HG02973 (cell line): Measurements from ENCODE around the gene AUTS2.

Experiments
- ATAC-seq: cut with Tn5 transposase; IDR thresholded peaks from one replicate; pipeline ENCODE4 v1.9.1; 2021; ENCODE audit warnings: moderate library complexity; ENCODE audit not compliant: unreplicated experiment

Gene AUTS2

GRCh38 chr7:69922026-69922803 lies 323.9 kb downstream of the AUTS2 start:
- peak; percentile 76 for ATAC-seq

DNA sequence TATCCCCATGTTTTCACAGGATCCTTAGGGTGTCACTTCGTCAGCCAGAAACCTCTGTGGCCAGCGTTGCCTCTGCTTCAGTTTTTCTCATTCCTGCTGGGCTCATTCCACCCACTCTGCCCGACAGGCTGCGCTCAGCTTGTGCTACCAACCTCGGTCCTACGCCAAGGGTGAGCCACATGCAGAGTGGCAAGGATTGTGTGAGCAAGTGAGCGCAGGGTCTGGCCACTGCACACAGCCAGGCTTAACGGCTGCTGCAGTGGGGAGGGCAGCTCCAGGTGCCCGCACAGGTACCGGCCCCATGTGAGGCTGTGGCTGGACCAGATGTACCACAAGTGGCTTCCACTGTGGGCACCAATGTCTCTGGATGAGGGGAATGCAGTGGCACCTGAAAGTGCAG lies 329.2 kb downstream of the AUTS2 start:
- ATAC-seq: no peak

DNA sequence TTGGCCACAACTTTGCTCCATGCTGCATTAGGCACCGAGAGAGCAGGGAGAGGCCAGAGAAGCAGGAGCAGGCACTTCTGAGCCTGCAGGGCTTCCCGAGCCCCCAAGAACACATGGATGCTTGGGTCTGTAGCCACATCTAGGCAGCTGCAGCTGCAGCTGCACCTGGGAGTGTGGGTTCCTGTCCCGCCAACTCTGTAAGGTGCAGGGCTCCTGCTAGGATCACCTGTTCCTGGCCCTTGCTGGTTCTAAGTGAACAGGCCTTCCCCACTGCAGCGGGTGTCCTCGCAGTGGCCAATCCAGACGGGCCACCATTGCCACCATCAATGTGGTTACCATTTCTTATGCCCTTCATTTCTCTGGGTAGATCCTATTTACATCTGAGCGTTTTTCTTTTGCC lies 330.3 kb downstream of the AUTS2 start:
- no peak for ATAC-seq

- no peak for ATAC-seq
Measured at GRCh38 chr7:69929622-69930021, 331.3 kb downstream of the AUTS2 start.

DNA sequence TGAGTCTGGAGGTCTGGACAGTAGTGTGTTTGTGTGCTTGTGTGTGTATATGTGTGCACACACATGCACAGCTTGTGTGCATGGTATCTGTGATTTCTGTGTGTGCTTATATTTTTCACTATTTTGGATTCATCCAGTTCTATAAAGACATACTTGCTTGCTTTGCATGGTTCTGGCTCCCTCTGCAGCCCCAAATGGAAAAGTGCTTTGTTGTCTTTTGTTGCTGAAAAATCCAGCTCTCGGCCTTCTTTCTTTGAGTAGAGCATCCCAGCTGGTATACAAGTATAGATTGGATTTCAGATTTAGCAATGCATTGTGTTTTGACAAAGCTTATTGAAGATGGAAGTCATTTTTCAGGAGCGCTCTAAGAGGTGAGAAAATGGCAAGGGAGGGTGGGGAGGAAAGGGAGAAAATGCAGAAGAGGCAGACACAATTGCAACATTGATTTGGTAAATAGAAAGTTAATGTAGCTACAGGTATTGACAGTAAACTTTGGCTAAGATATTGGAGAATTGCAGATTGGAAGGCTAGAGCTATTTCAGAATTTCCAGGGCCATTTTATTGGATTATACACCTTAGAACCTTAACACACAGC lies 333.9 kb downstream of the AUTS2 start:
- ATAC-seq: no peak

GRCh38 chr7:69934144-69934903 lies 336.0 kb downstream of the AUTS2 start:
- no peak for ATAC-seq

DNA sequence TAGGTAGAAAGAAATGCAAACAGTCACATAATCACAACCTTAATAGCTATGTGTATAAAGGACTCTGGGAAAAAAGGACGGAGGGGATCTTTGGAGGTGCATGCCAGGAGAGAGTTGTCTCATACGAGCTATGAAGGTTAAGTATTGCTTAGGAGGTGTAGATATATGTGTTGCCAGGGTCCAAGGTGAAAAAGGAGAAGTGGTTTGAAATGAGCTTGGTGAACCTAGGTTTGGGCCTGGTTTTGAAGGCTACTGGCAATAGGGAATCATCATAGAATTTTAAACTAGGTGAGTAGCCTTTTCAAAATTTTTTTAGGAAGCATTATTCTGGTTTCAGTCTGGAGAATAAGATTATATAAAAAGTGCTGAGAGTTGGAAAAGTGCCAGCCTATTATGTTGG lies 336.8 kb downstream of the AUTS2 start:
- ATAC-seq: no peak

- ATAC-seq: no peak
Measured at GRCh38 chr7:69937097-69937496, 338.8 kb downstream of the AUTS2 start.

- ATAC-seq: no peak
Measured at GRCh38 chr7:69939317-69939716, 341.0 kb downstream of the AUTS2 start.

GRCh38 chr7:69941077-69941651 lies 342.9 kb downstream of the AUTS2 start:
- ATAC-seq: no peak

DNA sequence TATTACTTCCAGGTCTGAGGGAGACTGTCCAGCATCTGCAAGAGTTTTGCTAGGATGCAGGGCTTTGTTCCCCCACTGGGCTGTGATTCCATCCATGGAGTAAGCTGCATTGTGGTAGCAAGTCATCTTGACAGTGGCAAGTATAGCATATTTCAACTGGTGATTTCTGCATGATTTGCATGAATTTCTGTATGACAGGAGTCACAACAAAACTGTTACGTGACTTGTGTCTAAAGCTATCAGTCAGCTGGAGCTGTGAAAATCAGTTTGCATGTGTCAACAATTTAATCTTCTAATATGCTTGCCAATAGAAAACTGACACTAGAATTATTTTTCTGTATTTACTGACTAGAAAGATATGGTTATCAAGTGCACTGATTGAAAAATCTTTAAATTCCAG lies 344.3 kb downstream of the AUTS2 start:
- no peak for ATAC-seq

- ATAC-seq: no peak
Measured at GRCh38 chr7:69946901-69947300, 348.6 kb downstream of the AUTS2 start.

DNA sequence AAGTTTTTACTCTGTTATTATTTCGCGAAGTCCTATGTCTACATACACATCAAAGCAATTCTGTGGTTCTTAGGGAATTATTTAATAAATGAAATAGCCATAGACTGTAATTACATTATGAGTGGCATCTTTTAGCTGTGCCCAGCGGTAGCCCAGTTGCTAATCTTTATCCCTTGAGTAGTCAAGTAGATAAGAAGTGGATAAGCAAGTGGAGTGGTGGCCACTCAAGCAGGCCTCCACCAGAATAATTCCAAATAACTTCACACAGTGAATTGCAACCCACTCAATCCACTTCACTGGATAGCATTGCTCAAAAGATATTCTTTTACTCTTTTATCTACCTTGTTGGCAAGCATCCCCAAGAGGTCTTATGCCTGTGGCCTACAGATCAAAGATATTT lies 349.7 kb downstream of the AUTS2 start:
- no peak for ATAC-seq

DNA sequence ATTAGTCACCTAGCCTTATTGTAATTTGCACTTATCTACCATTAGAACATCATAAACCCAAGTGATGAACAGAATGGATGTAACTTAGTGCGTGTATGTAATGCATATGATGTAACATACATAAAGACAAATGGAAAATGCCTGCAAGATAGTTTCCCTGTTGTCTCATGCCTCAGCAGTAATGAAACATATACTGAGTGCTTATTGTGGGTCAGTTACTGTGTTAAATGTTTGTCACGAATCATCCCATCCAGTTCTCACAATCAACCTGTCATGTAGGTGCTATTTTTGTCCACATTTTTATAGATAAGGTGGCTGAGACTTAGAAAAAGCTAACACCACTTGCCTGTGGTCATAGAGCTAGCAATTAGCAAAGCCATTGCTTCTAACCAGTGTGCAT lies 350.8 kb downstream of the AUTS2 start:
- no peak for ATAC-seq

DNA sequence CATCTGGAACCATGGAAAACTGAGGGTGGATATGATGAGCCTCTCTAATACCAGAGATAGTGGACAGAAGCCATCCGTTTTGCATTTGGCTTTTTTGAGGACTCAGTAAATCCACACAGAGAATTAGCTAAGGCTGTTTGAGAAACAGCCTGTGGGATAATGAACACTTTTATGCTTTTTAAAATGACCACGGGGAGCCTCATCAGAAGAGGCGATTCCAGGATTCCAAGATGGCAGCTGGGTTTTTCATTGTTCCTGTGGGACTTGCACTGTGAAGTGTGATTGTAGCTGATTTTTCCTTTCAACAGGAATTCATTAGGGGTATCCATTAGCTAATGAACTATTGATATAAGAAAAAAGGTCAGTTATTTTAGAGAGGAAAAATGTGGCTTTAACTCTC lies 353.2 kb downstream of the AUTS2 start:
- ATAC-seq: no peak

- no peak for ATAC-seq
Measured at GRCh38 chr7:69953136-69954067, 355.1 kb downstream of the AUTS2 start.

DNA sequence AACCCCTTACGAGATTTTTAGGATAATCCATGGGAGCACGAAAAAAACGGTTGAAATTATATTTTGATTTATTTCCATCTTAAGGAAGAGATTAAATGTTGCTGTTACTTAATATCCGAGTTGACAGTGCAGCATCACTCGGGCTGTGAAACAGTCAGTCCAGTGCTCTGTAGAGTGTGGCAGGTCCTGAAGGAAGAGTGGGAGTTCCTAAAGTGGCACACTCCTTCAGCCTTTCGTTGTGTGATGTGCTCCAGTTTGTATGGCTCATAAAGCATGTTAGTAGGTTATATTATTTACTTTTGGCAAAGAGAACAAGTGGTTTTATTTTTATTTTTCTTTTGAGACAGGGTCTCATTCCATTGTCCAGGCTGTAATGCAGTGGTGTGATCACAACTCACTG lies 358.3 kb downstream of the AUTS2 start:
- no peak for ATAC-seq

DNA sequence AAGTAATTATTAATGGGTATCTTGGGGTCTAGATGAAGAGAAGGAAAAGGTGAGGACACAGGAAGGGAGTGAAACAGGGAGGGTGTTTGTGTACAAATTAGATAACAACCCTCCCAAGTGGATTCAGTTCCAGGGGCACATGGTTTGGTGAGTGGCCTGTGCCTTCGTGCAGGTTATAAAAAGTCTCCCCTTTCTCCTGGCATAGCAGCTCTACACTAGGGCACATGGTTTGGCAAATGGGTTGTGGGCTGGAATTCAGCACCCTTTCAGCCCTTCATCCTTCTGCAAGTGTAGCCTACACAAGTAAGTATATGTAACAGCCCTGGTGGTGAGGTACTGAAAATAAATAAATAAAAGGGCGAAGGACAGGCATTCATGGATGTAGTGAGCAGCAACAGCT lies 359.4 kb downstream of the AUTS2 start:
- no peak for ATAC-seq

DNA sequence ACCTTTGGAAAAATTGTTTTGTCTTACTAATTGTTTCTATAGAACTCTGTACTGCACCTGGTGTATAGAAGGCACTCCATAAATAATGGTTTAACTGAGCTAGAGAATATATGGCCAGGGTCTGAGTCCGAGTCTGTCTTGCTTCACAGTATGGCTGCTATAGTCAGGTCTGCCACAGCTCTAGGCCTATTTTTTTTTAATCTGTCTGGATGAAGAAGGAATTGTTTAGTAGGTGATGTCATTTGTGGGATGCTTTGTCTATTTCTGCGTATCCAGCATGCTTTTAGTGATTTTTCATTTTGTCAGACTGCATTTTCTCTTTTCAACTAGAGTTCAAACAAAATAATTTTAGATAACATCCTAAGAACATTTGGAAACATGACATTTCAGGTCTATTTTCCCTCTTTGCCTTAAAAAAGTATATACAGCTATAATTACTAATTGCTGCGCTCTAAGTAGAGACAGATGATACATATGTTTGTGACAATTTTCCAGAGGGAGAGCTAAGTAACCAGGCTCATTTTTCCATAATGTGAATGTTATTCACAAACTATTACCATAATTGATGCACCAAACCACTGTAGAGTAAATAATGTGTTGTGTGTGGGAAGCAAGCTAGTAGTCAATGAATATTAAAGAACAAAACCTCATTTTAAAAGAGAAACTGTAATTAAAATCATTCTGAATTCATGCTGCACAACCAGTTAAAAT lies 361.7 kb downstream of the AUTS2 start:
- ATAC-seq: no peak

GRCh38 chr7:69961436-69961835 lies 363.2 kb downstream of the AUTS2 start:
- ATAC-seq: no peak
